ENCODE measurements around the gene MGAT4A.

MGAT4A gene

GRCh38 chr2:98773169-98773568, 42.2 kb upstream of the MGAT4A start:
- Histone ChIP-seq H3K4me2 (peak overlapping the region; percentile 75 to 99 (median 84)), H3K4me1 (peaks cover 86 to 94% (median 91%) of the 10 kb centered on the region in 10 experiments), H4K20me1 (no peaks in the 10 kb centered on the region), H3K4me3 (peak overlapping the region in 2 of 10 experiments; percentile 55 to 66; a peak in 5 of 20 replicates), H3K9ac (peak overlapping the region in 9 of 11 experiments; percentile 15 to 81 (median 76); a peak in 13 of 22 replicates), H3K36me3 (no peaks in the 10 kb centered on the region), H3K27me3 (no peaks in the 10 kb centered on the region), H3K27ac (peak overlapping the region in 10 of 11 experiments; percentile 45 to 96 (median 81); a peak in 18 of 22 replicates), H3K9me3 (replicated peaks in 1 of 11) (peaks cover 0 to 5% (median 0%) of the 10 kb centered on the region in 11 experiments; a peak in 1 of 22 replicates)
- TF ChIP-seq Cebpa-rat (IDR thresholded peaks at IDR 0.05): no peak

DNA sequence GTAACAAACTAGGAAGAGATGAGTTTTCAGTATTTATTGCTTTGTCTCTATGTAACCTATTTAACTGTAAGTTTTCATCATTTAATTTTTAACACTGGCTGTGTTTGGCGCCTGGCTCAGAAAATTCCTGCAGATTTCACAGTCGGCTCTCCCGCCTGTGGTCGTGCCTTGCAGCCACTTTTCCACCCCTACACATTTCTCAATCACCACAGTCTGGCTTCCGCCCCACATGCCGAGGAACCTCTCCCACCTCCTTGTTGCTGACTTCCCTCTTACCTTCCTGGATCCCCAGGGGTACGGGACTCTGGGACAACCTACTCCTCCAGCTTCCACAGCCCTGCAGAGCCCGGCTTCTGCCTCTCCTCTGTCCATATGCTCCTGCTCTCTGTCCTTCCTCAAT, 41.6 kb upstream of the MGAT4A start:
- Histone ChIP-seq H3K27me3 (no peaks in the 10 kb centered on the region), H3K9ac (peak overlapping the region in 10 of 11 experiments; percentile 60 to 81 (median 75); a peak in 19 of 22 replicates), H3K9me3 (replicated peaks in 1 of 11) (peaks cover 0 to 3% (median 0%) of the 10 kb centered on the region in 11 experiments; a peak in 1 of 22 replicates), H3K4me3 (peak overlapping the region in 7 of 10 experiments; percentile 39 to 66 (median 45); a peak in 12 of 20 replicates), H3K27ac (peak overlapping the region; percentile 48 to 96 (median 79)), H3K4me2 (peak overlapping the region; percentile 75 to 99 (median 84)), H3K36me3 (peaks cover 0 to 4% (median 0%) of the 10 kb centered on the region in 11 experiments; a peak in 3 of 22 replicates), H4K20me1 (no peaks in the 10 kb centered on the region), H3K4me1 (peaks cover 87 to 97% (median 95%) of the 10 kb centered on the region in 10 experiments)
- TF ChIP-seq Cebpa-rat (IDR thresholded peaks at IDR 0.05): no peak

DNA sequence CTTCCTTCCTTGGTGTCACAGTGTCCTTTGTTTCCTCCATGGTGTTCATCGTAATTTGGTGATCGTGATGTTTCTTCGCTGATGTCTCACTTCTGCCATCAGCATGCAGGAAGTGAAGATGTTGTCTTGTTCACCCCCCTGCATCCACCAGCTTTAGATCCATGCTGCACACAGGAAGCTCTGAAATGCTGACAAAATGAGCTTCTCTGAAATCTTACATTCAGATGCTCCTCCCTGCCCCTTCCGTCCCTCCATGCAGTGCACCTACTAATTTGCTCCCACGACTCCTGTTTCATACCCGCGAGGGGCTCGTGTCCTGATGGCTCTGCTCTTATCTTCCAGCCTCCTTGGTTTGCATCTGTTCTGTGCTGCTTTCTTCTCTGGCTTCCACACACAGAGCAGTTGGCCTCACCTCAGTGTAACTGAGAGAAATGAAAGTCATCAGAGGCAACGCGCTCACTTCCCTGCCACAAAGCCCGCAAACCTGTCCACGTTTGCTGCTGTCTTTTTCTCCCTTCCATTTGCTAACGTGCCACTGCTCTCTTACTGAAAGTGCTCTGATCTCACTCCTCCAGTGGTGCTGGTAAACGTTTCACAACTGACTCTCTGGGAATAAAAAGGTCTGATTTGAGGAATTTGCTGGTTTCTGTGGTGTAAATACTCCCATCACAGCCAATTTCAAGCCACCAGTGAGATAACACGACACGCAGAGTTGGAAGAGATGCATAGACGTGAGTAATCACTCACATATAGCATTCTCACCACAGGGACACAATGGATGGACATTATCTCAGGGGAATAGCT, 41.0 kb upstream of the MGAT4A start:
- peak overlapping the region; percentile 48 to 96 (median 79) for H3K27ac ChIP-seq
- peak overlapping the region; percentile 75 to 99 (median 84) for H3K4me2 ChIP-seq
- H4K20me1 ChIP-seq: no peaks in the 10 kb centered on the region
- H3K36me3 ChIP-seq: peaks cover 0 to 5% (median 0%) of the 10 kb centered on the region in 11 experiments; a peak in 3 of 22 replicates
- no peaks in the 10 kb centered on the region for H3K9me3 ChIP-seq (replicated peaks in 1 of 11)
- TF ChIP-seq Cebpa-rat (IDR thresholded peaks at IDR 0.05): no peak
- peak overlapping the region; percentile 57 to 81 (median 74) for H3K9ac ChIP-seq
- H3K4me1 ChIP-seq: peaks cover 93 to 100% (median 99%) of the 10 kb centered on the region in 10 experiments
- peak overlapping the region in 9 of 10 experiments; percentile 17 to 66 (median 44); a peak in 17 of 20 replicates for H3K4me3 ChIP-seq
- no peaks in the 10 kb centered on the region for H3K27me3 ChIP-seq

GRCh38 chr2:98771264-98771663, 40.3 kb upstream of the MGAT4A start:
- Histone ChIP-seq H3K27ac (peak overlapping the region; percentile 48 to 96 (median 79)), H3K27me3 (no peaks in the 10 kb centered on the region), H3K4me2 (peak overlapping the region; percentile 75 to 99 (median 84))

DNA sequence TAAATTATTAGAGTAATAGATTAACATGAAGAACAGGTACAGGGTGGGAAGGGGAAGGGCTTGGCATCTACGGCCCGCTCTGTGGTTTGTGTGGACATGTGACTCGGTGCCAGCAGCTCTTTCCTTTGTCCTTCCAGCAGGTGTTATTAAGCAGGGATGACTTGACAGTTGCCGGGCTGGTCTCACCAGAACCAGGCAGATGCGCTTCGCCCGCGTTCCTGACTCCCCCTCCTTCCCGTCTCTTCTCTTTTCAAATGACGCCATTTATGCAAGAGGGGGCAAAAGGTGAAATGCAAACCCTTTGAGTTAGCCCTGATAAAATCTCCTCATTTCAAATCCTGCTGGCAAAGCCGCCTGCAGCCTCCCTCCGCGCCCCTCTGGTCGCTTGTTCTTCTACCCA, 38.9 kb upstream of the MGAT4A start:
- H3K36me3 ChIP-seq: peaks cover 0 to 20% (median 0%) of the 10 kb centered on the region in 11 experiments; a peak in 5 of 22 replicates
- H3K9me3 ChIP-seq (replicated peaks in 1 of 11): peaks cover 0 to 10% (median 0%) of the 10 kb centered on the region in 11 experiments; a peak in 4 of 22 replicates
- H4K20me1 ChIP-seq: no peaks in the 10 kb centered on the region
- peak overlapping the region in 7 of 10 experiments; percentile 15 to 63 (median 47); a peak in 12 of 20 replicates for H3K4me3 ChIP-seq
- TF ChIP-seq Cebpa-rat (IDR thresholded peaks at IDR 0.05): no peak
- peaks cover 93 to 100% (median 99%) of the 10 kb centered on the region in 10 experiments for H3K4me1 ChIP-seq
- no peaks in the 10 kb centered on the region for H3K27me3 ChIP-seq
- peak overlapping the region; percentile 75 to 99 (median 85) for H3K4me2 ChIP-seq
- peak overlapping the region; percentile 31 to 96 (median 90); a peak in 19 of 22 replicates for H3K27ac ChIP-seq
- peak overlapping the region in 9 of 11 experiments; percentile 20 to 75 (median 58); a peak in 17 of 22 replicates for H3K9ac ChIP-seq

More at GRCh38 chr2:98771264-98771663, 40.3 kb upstream of the MGAT4A start:
- peaks cover 0 to 5% (median 0%) of the 10 kb centered on the region in 11 experiments; a peak in 4 of 22 replicates for H3K36me3 ChIP-seq
- H3K9me3 ChIP-seq (replicated peaks in 1 of 11): no peaks in the 10 kb centered on the region
- peaks cover 93 to 100% (median 99%) of the 10 kb centered on the region in 10 experiments for H3K4me1 ChIP-seq
- TF ChIP-seq Cebpa-rat (IDR thresholded peaks at IDR 0.05): no peak
- H3K9ac ChIP-seq: peak overlapping the region in 9 of 11 experiments; percentile 60 to 81 (median 76); a peak in 18 of 22 replicates
- peak overlapping the region in 9 of 10 experiments; percentile 17 to 66 (median 44); a peak in 16 of 20 replicates for H3K4me3 ChIP-seq
- no peaks in the 10 kb centered on the region for H4K20me1 ChIP-seq

- H3K4me2 ChIP-seq: peak overlapping the region; percentile 75 to 99 (median 85)
- peak overlapping the region; percentile 84 to 96 (median 90); a peak in 21 of 22 replicates for H3K27ac ChIP-seq
- peak overlapping the region in 8 of 10 experiments; percentile 1 to 63 (median 22); a peak in 8 of 20 replicates for H3K4me3 ChIP-seq
- no peaks in the 10 kb centered on the region for H3K27me3 ChIP-seq
- H4K20me1 ChIP-seq: no peaks in the 10 kb centered on the region
- H3K4me1 ChIP-seq: peaks cover 98 to 100% (median 99%) of the 10 kb centered on the region in 10 experiments
- no peak for TF ChIP-seq Cebpa-rat (IDR thresholded peaks at IDR 0.05)
- peaks cover 0 to 12% (median 0%) of the 10 kb centered on the region in 11 experiments; a peak in 4 of 22 replicates for H3K9me3 ChIP-seq (replicated peaks in 1 of 11)
- H3K36me3 ChIP-seq: peaks cover 0 to 20% (median 0%) of the 10 kb centered on the region in 11 experiments; a peak in 5 of 22 replicates
- peak overlapping the region; percentile 54 to 76 (median 69) for H3K9ac ChIP-seq
Measured at GRCh38 chr2:98769114-98769476, 38.2 kb upstream of the MGAT4A start.

- Histone ChIP-seq H3K9me3 (replicated peaks in 1 of 11) (peaks cover 0 to 12% (median 0%) of the 10 kb centered on the region in 11 experiments; a peak in 4 of 22 replicates), H3K27me3 (no peaks in the 10 kb centered on the region), H3K4me1 (peaks cover 98 to 100% (median 99%) of the 10 kb centered on the region in 10 experiments), H3K27ac (peak overlapping the region; percentile 84 to 96 (median 90)), H4K20me1 (no peaks in the 10 kb centered on the region), H3K9ac (peak overlapping the region; percentile 54 to 76 (median 69)), H3K4me3 (peak overlapping the region in 7 of 10 experiments; percentile 1 to 63 (median 48); a peak in 10 of 20 replicates), H3K4me2 (peak overlapping the region; percentile 75 to 99 (median 85)), H3K36me3 (peaks cover 0 to 20% (median 0%) of the 10 kb centered on the region in 11 experiments; a peak in 5 of 22 replicates)
- 0 out of 22 replicates have a peak, but pooled peaks of 1 of the 11 experiments have one; percentile 0 for TF ChIP-seq Cebpa-rat (IDR thresholded peaks at IDR 0.05)
Measured at GRCh38 chr2:98768384-98769113, 37.6 kb upstream of the MGAT4A start.

DNA sequence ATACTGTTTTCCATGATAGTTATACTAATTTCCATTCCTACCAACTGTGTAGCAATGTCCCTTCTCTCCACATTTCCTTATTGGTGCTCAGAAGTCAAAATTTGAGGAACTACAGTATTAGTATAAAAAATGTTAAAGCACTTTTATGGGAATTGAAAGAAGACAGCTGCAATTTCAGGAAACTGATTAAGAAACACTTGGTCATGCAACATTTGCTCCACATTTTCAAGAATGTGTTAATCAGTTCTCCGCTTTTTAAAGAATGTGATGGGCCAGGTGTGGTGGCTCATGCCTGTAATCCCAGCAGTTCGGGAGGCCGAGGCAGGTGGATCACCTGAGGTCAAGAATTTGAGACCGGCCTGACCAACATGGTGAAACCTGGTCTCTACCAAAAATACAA, 33.6 kb upstream of the MGAT4A start:
- Histone ChIP-seq H3K27ac (peak overlapping the region; percentile 84 to 96 (median 90); a peak in 21 of 22 replicates), H3K36me3 (peaks cover 0 to 30% (median 4%) of the 10 kb centered on the region in 11 experiments; a peak in 6 of 22 replicates), H3K9ac (peak overlapping the region in 10 of 11 experiments; percentile 18 to 76 (median 66); a peak in 17 of 22 replicates), H3K4me3 (peak overlapping the region in 2 of 10 experiments; percentile 10 to 15; a peak in 1 of 20 replicates), H3K4me2 (peak overlapping the region; percentile 75 to 99 (median 85)), H3K27me3 (no peaks in the 10 kb centered on the region), H3K9me3 (replicated peaks in 1 of 11) (peaks cover 0 to 12% (median 0%) of the 10 kb centered on the region in 11 experiments; a peak in 4 of 22 replicates), H3K4me1 (peaks cover 99 to 100% (median 100%) of the 10 kb centered on the region in 10 experiments), H4K20me1 (no peaks in the 10 kb centered on the region)
- peak; percentile 38 to 95 (median 80); a peak in 18 of 22 replicates for TF ChIP-seq Cebpa-rat (IDR thresholded peaks at IDR 0.05)
